GM21447 (cell line): ENCODE data around the gene ETFB.

Source experiments
- ATAC-seq: cut with Tn5 transposase; IDR thresholded peaks from one replicate; pipeline ENCODE4 v1.9.1; 2021; ENCODE audit not compliant: unreplicated experiment

Gene ETFB

DNA sequence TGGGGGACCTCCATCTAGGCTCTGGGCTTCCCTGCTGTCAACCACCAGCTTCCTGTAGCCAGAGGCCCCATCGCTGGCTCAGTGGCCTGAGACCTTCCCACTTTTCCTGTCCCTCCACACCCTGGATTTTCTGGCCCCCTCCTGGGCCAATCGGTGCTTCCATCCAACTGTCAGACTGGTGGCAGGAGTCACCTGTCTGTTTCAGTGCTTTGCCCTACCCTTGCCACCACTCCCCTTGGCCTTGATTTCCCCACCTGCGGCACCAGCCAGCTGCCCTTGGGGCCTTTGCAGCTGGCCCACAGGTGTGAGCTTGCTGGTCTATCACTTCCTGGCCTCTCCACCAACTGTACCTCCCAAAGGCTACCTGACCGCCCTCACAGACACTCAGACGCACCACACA lies 36.8 kb downstream of the ETFB start:
- no peak for ATAC-seq

GRCh38 chr19:51327066-51328001 lies 38.9 kb downstream of the ETFB start:
- no peak for ATAC-seq

DNA sequence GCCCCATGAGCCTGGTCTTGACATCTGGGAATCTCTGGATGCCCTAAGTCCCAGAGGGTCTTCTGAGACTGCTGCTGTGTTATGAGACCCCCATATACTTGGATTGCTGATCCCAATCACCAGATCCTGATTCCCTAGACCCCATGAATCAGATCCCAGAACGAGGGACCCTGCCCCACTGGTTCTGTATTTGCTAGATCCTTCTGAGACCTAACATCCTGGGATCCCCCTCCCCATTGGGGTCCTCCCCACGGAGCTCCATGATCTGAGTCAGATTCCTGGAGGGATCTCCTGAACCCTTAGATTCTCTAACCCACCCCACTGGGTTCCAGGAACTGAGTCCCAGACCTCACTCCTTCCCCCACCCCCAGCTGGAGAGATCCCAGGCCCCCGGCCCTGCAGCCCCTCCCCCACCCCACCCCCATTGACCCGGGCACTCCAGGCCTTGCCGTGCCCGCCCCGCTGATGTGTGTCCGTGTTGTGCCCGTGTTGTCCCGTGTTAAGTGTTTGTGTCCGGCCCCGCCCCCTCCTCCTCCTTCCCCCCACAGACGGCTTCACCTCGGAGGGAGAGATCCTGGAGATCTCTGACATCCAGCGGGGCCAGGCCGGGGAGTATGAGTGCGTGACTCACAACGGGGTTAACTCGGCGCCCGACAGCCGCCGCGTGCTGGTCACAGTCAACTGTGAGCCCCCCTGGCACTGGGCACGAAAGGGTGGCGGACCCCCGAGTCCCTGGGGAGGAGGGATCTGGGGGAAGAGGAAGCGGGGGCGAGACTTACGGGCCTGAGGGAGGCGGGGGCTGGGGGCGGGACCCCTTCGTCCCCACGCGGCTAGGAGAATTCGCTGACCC lies 39.7 kb downstream of the ETFB start:
- ATAC-seq, result no peak

DNA sequence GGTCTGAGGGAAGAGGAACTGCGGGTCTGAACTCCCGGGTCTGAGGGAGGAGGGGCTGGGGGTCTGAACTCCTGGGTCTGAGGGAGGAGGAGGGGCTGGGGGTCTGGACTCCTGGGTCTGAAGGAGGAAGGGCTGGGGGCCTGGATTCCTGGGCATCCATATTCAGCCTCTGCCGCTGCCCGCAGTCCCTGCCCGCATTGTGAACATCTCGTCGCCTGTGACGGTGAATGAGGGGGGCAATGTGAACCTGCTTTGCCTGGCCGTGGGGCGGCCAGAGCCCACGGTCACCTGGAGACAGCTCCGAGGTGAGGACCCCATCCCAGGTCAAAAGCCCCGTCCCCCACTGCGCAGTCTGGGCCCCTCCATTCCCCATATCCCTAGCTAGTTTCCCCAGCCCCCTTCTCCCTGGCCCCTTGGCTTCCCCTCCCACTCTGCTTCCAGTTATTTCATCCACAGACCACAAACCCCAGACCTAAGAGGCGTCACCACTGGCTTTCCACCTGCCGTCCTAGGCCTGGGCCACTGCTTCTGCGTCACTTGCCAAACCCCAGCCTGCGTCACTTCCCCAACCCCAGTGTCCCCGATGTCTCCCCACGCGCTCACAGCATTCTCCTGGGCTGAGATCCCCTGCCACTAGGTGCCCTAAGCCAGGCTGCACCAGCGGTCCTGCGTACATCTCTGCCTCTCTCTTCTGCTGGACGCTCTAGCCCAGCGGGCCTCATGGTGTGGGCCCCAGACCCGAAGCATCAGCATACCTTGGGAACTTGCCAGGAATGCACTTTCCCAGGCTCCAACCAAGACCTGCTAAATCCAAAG lies 40.8 kb downstream of the ETFB start:
- no peak for ATAC-seq

DNA sequence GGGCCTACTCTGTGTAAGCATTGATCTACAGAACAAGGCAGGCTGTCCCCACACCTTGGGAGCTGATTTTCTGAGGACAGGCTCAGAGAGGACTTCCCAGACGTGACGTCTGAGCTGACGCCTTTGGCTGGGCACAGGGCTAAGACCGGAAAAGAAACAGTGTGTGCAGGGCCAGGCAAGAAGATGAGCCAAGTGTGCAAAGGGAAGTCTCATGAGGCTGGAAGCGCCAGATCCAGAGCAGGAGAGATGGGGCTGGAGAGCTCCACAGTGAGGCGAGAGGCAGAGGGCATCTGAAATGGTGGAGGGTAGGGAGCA lies 42.1 kb downstream of the ETFB start:
- ATAC-seq, result no peak

DNA sequence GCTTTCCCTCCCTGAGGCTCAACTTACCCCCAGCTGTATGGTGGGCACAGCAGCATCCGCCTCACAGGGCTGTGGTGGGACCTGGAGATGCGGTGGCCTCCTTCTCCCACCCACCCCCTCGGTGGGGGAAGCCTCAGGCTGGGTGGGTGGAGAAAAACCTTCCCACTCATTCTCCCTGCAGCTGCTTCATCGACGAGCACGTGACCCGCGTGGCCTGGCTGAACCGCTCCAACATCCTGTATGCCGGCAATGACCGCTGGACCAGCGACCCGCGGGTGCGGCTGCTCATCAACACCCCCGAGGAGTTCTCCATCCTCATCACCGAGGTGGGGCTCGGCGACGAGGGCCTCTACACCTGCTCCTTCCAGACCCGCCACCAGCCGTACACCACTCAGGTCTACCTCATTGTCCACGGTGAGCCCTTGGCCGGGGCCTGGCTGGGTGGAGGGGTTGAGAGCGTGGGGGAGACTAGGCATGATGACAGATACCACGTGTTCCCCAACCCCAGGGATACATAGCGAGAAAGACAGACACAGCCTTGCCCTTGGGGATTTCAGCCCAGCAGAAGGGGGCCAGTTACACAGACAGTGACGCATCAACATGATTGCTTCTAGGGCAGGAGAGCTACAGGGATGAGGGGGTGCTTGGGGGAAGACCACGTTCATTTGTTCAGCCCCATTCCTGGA lies 42.6 kb downstream of the ETFB start:
- ATAC-seq, result no peak

GRCh38 chr19:51321799-51322198 lies 44.4 kb downstream of the ETFB start:
- no peak for ATAC-seq

- ATAC-seq, result no peak
These were observed 45.9 kb downstream of the ETFB start for GRCh38 chr19:51320280-51320657.

GRCh38 chr19:51319649-51320279 lies 46.4 kb downstream of the ETFB start:
- ATAC-seq, result no peak

- no peak for ATAC-seq
These were observed 47.2 kb downstream of the ETFB start for GRCh38 chr19:51318687-51319648.

DNA sequence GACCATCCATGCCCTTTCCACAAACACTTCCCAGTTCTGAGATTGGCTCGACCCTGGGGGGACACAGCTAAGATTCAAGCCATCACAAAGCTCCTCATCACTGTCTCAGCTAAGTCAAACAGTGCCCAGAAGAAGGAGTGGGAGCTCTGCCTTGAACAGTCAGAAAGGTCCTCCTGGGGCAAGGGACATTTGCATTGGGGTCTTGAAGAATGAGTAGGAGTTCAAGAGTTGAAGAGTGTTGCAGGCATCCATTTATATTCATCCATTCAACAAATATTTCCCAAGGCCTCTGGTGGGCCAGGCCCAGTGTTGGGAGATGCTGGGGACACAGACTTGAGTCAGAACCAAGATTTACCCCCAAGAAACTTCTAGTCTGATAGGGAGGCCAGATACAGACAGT lies 48.2 kb downstream of the ETFB start:
- ATAC-seq, result no peak

DNA sequence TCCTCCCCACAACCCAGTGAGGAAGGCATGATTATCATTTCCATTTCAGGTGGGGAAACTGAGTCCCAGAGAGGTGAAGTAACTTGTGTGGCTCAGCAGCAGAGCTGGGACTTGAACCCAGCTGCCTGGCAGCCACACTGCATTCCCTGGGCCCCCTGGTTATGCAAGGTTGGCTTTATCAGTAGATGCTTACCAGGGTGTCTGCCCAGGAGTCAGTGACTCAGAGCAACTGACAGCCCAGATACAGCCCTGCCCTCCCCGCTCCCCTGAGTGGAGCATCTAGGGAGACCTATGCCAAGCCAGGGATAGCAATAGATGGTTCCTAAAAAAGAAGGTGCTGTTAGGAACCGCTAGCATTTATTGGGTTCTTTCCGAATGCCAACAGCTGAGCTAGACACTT lies 48.8 kb downstream of the ETFB start:
- no peak for ATAC-seq

GRCh38 chr19:51316688-51317087 lies 49.5 kb downstream of the ETFB start:
- no peak for ATAC-seq

GRCh38 chr19:51311351-51312257 lies 54.6 kb downstream of the ETFB start, which contains the start of gene IGLON5:
IGLON5 (plus strand) TSS chr19:51311644; CDS start chr19:51311848, 204 bp downstream.
- no peak for ATAC-seq

- ATAC-seq, result no peak
These were observed 60.7 kb downstream of the ETFB start for GRCh38 chr19:51305479-51305878.

GRCh38 chr19:51301266-51301665 lies 64.9 kb downstream of the ETFB start:
- no peak for ATAC-seq

DNA sequence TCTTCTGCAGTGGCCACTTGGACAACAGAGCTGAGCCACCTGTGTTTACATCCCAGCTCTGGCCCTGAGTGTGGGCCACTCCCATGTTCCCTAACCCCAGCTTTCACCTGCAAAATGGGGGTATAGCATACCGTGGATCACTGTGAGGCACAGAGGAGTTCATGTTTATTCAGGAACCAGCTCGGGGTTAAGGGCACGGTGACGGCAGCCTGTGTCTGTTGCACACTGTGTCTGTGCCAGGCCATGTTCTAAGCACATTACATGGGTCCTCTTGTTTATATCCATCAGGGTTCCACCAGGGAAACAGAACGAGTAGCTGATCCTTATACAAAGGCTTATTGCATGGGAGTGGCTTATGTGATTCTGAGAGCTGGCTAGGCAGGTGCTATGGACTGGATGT lies 68.8 kb downstream of the ETFB start:
- no peak for ATAC-seq
